Mesothelial cell of epicardium (in vitro differentiated cells): ENCODE data around the gene SLC26A5. TPM values are rescaled to one million over a fixed set of nuclear protein-coding genes. Genes with fewer than 3 reads are reported as not detected.
"Not testable (repeated sequence)": the region's sequence is repeated elsewhere in the genome, so short reads cannot be mapped to it uniquely, and the experiment has no call there.

ENCODE experiments used
- DNase-seq, 2 experiments: peaks; one replicate each; pipeline ENCODE4 v3.0.0; 2021; ENCODE audit warnings: low spot score in 2 of 2; ENCODE audit not compliant: unreplicated experiment in 2 of 2
- H3K27ac Mint-ChIP-seq: 2 replicates; pipeline ENCODE4 v1.8.0; 2021; ENCODE audit warnings: mixed read lengths
- H3K27me3 Mint-ChIP-seq: 2 replicates; pipeline ENCODE4 v1.8.0; 2021; ENCODE audit warnings: low read depth, mixed read lengths
- H3K36me3 Mint-ChIP-seq: 2 replicates; pipeline ENCODE4 v1.8.0; 2021; ENCODE audit warnings: mixed read lengths
- H3K4me1 Mint-ChIP-seq: 2 replicates; pipeline ENCODE4 v1.8.0; 2021; ENCODE audit warnings: mixed read lengths
- H3K4me3 Mint-ChIP-seq: 2 replicates; pipeline ENCODE4 v1.8.0; 2021; ENCODE audit warnings: mild to moderate bottlenecking, moderate library complexity, mixed read lengths
- H3K9me3 Mint-ChIP-seq: 2 replicates; pipeline ENCODE4 v1.8.0; 2021; ENCODE audit warnings: mixed read lengths
- total RNA-seq: library from RNA; stranded (reverse); gene quantifications from 3 replicates; pipeline ENCODE4 v1.2.1, GENCODE V29; 2021
- TF ChIP-seq, protein P1 (sequence below): fragments of 200-600 bp; sonication (generic); IDR thresholded peaks from one replicate; pipeline ENCODE4 v1.5.0; 2021; ENCODE audit warnings: antibody characterized with exemption; ENCODE audit not compliant: unreplicated experiment

Gene SLC26A5
- total RNA-seq, 1 donor from 2014 or later: not detected

DNA sequence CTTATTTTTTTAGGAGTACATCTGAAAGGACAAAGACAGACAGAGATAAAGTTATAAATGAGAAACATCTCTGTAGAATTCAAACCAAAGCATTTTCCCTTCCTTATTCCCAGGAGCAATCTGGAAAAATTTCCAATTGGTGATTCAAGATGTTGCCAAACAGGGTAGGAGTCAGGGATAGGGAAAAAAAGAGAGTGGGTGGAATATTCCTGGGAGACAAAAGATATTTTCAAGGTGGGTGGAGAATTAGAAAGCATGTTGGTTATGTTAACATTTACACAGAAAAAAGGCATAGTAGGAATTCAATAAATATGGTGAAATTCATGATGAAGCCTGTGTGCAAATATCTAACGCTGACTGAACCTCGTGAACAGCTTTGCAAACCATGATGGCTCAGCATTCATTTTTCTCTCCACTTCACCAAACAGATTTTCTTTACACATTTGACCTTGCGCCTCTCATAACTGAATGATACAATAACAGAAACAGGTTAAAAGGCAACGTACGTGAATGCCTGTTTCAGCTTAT, 25.1 kb downstream of the SLC26A5 start:
- no peak for DNase-seq
- H3K9me3 Mint-ChIP-seq: no peaks in the 10 kb centered on the region
- TF ChIP-seq, protein P1, sequence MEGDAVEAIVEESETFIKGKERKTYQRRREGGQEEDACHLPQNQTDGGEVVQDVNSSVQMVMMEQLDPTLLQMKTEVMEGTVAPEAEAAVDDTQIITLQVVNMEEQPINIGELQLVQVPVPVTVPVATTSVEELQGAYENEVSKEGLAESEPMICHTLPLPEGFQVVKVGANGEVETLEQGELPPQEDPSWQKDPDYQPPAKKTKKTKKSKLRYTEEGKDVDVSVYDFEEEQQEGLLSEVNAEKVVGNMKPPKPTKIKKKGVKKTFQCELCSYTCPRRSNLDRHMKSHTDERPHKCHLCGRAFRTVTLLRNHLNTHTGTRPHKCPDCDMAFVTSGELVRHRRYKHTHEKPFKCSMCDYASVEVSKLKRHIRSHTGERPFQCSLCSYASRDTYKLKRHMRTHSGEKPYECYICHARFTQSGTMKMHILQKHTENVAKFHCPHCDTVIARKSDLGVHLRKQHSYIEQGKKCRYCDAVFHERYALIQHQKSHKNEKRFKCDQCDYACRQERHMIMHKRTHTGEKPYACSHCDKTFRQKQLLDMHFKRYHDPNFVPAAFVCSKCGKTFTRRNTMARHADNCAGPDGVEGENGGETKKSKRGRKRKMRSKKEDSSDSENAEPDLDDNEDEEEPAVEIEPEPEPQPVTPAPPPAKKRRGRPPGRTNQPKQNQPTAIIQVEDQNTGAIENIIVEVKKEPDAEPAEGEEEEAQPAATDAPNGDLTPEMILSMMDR: no peak
- H3K27me3 Mint-ChIP-seq: peaks cover 43% of the 10 kb centered on the region
- no peaks in the 10 kb centered on the region for H3K4me1 Mint-ChIP-seq
- no peak overlapping the region for H3K27ac Mint-ChIP-seq
- H3K36me3 Mint-ChIP-seq: no peaks in the 10 kb centered on the region
- no peak overlapping the region for H3K4me3 Mint-ChIP-seq

DNA sequence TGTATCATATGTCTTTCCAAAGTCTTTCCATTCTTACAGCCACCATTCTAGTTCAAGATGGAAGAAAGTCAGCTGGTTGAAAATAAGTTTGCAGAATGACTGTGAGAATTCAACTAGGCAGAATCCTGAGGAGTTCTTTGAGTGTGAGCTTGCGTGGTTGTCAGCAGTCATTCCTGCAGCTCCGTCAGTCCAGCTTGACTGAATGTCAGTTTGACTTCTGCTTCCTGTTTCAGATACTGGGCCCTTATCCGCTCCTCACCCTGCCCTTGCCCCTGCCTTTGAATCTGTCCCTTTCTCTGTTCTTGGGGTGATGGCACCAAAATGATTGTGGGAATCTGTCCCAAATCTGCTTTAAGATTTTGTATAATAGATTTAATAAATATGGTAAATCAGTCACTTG, 27.8 kb downstream of the SLC26A5 start:
- H3K27ac Mint-ChIP-seq: no peak overlapping the region
- H3K4me3 Mint-ChIP-seq: no peak overlapping the region
- DNase-seq: no peak
- peaks cover 48% of the 10 kb centered on the region for H3K27me3 Mint-ChIP-seq
- TF ChIP-seq, protein P1: no peak
- no peaks in the 10 kb centered on the region for H3K9me3 Mint-ChIP-seq
- H3K36me3 Mint-ChIP-seq: no peaks in the 10 kb centered on the region
- no peaks in the 10 kb centered on the region for H3K4me1 Mint-ChIP-seq

DNA sequence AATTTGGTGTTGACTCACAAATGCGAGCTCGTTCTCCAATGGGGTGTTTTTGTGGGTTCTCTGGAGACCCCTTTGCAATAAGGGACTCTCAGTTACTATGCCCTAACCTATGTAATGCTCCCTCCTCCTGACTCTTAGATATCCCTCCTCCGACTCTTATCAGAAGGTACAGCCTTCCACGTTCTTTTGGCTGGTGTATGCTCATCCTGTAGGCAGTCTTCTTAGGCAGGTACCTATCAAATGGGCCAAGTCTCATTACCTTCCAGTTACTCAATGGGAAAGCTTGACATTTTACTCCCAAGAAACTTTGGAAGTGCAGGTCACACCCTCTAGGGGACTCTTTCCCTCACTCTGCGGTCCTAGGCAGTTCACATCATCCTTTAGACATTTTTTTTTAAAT, 32.6 kb downstream of the SLC26A5 start:
- Mint-ChIP-seq H3K9me3 (no peaks in the 10 kb centered on the region), H3K4me3 (no peak overlapping the region), H3K27me3 (peaks cover 66% of the 10 kb centered on the region), H3K36me3 (no peaks in the 10 kb centered on the region), H3K27ac (no peak overlapping the region), H3K4me1 (no peaks in the 10 kb centered on the region)
- TF ChIP-seq, protein P1: no peak
- no peak for DNase-seq

DNA sequence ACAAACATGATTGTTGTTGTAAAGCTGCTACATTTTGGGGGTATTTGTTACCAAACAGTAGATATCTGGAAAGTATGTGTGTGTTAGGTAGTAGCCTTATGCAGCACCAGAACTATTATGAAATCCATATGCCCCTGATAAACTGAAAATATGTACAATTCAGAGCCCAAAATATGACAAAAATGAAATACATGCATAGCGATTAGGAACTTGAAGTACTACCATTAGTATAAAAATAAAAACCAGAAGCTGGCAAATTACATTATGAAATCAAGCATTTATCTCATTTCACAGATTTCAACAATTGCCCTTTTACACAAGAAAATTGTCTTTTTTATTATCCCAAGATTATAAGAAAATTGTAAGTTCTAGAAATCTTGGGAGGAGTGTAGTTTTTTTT, 33.9 kb downstream of the SLC26A5 start:
- no peak for DNase-seq
- Mint-ChIP-seq H3K4me3 (no peak overlapping the region), H3K9me3 (no peaks in the 10 kb centered on the region), H3K36me3 (no peaks in the 10 kb centered on the region), H3K27ac (no peak overlapping the region), H3K27me3 (peaks cover 62% of the 10 kb centered on the region), H3K4me1 (no peaks in the 10 kb centered on the region)
- TF ChIP-seq, protein P1: no peak

DNA sequence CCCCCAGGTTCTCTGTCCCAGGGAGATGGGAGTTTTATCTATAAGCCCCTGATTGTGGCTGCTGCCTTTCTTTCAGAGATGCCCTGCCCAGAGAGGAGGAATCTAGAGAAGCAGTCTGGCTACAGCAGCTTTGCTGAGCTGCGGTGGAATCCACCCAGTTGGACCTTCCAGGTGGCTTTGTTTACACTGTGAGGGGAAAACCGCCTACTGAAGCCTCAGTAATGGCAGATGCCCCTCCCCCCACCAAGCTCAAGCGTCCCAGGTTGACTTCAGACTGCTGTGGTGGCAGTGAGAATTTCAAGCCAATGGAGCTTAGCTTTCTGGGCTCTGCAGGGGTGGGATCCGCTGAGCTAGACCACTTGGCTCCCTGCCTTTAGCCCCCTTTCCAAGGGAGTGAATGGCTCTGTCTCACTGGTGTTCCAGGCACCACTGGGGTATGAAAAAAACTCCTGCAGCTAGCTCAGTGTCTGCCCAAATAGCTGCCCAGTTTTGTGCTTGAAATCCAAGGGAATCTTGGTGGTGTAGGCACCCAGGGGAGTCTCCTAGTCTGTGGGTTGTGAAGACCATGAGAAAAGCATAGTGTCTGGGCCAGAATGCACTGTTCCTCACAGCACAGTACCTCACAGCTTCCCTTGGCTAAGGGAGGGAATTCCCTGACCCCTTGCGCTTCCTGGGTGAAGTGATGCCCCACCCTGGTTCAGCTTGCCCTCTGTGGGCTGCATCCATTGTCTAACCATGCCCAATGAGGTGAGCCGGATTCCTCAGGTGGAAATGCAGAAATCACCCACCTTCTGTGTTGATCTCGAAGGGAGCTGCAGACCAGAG, 40.0 kb downstream of the SLC26A5 start:
- H3K36me3 Mint-ChIP-seq, H3K4me1 Mint-ChIP-seq, H3K27ac Mint-ChIP-seq, H3K4me3 Mint-ChIP-seq, DNase-seq, H3K9me3 Mint-ChIP-seq: not testable (repeated sequence)
- H3K27me3 Mint-ChIP-seq: peaks cover 57% of the 10 kb centered on the region

DNA sequence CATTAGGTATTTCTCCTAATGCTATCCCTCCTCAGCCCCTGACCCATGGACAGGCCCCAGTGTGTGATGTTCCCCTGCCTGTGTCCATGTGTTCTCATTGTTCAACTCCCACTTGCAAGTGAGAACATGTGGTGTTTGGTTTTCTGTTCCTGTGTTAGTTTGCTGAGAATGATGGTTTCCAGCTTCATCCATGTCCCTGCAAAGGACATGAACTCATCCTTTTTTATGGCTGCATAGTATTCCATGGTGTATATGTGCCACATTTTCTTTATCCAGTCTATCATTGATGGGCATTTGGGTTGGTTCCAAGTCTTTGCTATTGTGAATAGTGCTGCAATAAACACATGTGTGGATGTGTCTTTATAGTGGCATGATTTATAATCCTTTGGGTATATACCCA, 46.3 kb downstream of the SLC26A5 start:
- not testable (repeated sequence) for H3K4me1 Mint-ChIP-seq, H3K4me3 Mint-ChIP-seq, H3K9me3 Mint-ChIP-seq, H3K36me3 Mint-ChIP-seq, DNase-seq, H3K27ac Mint-ChIP-seq
- H3K27me3 Mint-ChIP-seq: peaks cover 33% of the 10 kb centered on the region
